CD4-positive, alpha-beta T cell treated with Interleukin-17A for 1 hour (primary cell): Measurements from ENCODE around the gene HAPLN1.
A peak's percentile ranks its signal among the peaks of the same experiment; 100 is the strongest.

Experiments used
- DNase-seq: peaks from one replicate; pipeline ENCODE4 v3.0.0-alpha.2; 2020

Gene HAPLN1

DNA sequence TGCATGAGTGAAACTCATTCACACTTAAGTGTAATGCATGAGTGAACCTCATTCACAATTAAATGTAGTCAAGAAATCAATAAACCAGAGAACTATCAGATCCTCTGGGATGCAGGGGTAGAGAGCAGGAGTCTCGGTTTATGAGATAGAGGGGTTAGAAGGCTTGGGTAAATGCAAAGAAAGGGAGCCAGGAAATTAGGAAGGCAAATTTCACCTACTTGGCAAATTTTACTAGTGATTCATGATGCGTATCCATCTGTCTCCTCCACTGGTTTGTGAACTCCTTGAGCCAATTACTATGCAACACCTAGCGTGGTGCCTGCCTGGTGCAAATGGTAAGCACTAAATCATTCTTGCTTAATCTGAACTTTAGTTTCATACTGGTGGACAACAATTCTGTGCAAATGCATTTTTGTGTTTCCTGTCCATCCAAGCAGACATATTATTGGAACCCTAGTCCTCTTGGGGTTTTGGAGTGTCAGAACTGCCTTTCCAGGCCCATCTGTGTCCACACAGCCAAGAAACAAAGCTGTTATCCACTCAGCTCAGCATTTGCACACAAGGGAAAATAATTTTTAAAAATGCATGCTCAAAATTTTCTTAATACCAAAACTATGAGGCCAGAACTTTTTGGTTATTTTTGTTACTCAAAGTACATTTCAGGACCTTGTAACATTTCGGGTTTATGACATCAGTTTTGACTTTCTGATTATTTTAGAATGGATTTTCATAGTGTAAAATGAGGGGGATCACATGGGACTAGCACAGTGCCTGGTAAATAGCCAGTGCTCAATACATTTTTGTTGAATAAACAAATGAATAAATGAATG, 5.2 kb downstream of the HAPLN1 start:
- DNase-seq = no peak

DNA sequence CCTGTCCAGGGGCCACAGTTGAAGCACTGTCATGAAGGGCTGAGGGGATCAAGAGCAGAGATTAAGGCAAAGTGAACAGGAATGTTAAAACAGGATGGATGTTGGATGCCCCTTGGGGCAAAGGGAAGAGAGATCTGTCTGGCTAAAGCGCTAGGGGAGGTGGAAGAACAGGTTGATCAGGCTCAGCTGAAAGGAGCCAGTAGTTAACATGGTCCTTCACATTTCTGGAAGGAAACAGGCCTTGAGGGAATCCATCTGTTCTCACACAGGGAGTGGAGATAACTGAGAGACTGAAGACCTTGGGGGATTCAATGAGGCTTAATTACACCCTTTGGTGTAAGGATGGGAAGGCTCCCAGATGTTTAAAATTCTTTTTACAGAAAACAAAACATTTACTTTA, 5.8 kb downstream of the HAPLN1 start:
- DNase-seq = no peak

DNA sequence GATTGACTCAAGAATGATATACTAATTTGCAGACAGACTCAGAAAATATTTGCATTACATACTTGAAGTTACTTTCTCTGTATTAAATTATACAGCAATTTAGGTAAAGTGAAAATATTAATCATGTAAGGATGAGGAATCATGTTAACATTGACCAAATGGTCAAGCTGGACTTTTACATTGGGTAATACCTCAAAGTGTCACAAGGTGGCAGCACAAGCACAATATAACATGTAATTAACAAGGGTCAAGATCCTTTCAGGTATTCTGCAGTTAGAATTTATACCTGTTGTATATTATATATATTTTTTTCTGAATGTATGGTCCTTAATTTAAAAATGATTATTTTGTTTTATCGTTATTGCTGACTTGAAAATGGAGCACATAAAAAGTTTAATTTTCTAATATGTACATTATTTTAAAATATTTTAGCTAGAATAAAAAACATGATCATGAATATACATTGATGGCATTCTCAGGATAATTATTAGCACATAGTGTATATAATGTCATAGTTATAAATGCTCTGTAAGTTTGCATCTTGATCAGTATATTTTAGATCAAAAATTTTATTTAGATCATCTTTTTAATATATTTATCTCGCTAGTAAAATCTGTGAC, 8.6 kb downstream of the HAPLN1 start:
- peak; percentile 28 for DNase-seq

DNA sequence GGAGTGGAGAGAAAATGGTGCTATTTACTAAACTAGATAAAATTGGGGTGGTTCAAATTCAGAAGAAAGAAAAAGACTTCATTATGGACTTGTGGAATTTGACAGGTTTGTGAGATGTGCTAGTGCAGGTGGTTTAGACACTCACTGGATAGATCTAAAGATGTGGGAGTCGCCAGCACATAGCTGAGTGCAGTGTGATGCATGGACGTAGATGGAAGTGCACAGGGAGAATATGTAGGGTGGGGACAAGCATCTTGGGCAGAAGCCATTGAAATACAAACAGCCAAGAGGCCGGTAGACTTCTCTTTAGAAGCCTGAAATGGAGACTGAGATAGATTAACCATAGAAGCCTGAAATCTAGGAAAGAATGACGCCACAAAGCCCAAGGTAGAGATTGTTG, 10.7 kb downstream of the HAPLN1 start:
- no peak for DNase-seq

DNA sequence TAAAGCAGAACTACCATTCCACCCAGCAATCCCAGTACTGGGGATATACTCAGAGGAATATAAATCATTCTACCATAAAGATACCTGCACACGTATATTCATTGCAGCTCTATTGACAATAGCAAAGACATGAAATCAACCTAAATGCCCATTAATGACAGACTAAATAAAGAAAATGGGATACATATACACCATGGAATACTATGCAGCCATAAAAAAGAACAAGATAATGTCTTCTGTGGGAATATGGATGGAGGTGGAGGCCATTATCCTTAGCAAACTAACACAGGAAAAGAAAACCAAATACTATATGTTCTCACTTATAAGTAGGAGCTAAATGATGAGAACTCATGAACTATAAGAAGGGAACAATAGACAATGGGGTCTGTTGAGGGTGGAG, 12.5 kb downstream of the HAPLN1 start:
- no peak for DNase-seq

DNA sequence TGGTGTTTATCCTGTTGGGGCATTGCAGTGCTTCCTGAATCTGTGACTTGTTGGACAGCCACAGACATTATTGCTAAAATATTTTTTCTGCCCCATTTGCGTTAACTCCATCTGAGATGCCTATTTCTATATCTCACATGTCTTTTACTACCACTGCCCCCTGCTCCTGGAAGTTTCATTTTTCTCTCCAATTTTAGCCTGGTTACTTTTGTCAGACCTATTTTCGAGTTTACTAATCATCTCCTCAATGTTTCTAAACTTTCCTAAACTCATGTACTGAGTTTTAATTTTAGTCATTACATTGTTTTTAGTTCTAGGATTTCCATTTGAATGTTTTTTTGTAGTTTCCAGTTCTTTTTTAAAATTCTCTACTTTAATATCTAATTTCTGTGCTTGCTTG, 17.6 kb downstream of the HAPLN1 start:
- DNase-seq = no peak

DNA sequence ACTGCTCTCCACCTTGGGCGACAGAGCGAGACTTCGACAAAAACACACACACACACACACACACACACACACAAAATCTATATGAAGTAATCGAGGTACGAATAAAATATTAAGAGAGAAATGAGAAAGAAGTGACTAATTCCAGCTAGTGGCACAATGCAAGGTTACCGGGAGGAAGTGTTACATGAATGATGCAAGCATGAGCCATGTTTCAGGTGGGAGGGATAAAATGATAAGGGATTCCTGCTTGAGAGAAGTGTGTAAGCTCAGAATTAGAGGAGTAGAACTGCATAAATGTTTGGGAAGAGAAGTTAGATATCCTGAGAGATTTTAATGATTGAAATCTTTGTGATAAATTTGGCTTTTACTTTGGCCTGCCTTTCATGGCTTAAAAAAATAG, 18.8 kb downstream of the HAPLN1 start:
- DNase-seq = no peak

DNA sequence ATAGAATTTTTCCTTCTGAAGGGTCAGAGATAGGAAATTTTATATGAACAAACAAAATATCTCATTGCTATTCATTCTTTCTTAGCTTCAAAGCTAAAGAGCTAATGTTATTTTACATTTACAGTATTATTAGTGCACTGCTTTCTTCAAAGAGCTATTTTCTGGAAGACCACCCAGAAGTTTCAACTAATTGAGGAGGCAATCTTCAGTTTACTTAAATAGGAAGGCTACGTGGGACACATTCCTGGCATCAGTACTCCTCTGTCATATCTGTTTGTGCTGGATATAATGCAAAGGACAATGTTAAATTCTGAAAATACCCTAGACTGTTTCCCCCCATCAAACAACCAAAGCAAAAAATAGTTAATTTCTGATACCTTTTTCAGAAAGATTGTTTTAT, 30.8 kb downstream of the HAPLN1 start:
- DNase-seq = no peak

DNA sequence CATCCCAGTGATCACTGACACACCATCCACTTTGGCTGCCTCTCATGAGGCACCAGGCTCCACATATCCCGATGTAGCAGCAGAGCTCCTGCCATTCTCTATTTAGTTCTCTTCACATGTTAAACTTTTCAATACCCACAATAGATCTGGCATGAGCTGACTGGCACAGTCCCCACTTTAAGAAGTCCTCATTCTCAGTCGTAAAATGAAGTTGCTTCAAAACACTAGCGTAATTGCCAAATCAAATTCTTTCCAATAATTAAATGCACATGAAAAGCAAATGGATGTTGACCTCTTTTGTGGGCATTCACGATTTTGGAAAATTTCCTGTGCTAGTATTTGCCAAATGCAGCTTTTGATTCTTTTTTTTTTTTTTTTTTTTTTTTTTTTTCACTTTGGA, 32.4 kb downstream of the HAPLN1 start:
- DNase-seq = no peak

DNA sequence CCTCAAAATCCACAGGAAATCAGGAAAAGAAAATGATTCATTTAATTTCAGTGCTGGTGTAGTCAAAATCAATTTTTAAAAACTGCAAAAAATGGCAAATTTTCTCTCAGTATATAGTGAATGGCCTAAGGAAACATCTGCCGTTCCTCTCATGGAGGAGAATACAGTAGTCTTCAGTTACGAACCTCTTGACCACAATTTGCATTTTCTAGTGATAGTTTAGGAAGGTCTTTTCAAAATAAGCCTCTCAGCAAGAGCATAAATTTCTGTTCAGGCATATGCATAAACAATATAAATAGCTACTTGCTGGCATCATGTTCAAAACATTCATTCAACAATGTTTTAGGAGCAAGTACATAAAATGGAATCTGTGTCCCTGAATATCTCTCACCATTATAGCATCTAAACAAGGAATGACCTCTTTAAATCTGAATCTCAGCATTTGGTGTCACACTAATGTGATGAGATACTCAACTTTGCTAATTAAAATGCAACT, 33.5 kb downstream of the HAPLN1 start:
- no peak for DNase-seq

DNA sequence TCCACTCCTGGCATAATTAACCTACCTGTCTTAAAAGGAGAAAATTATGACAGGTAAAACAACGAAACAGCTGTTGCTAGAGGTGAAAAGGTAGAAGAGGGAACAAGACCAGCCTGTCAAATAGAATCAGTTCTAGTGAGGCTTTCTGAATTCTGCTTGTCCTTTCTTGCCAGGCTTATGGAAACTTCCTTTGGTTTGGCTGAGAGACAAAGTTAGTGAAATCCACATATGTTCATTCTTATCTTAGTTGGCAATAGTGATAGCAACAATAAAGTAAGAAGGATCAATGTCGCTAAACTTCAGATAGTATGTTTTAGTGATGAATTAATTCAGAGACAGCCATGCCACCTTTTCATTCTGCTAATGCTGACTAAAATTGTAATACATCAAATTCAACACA, 34.4 kb downstream of the HAPLN1 start:
- no peak for DNase-seq

DNA sequence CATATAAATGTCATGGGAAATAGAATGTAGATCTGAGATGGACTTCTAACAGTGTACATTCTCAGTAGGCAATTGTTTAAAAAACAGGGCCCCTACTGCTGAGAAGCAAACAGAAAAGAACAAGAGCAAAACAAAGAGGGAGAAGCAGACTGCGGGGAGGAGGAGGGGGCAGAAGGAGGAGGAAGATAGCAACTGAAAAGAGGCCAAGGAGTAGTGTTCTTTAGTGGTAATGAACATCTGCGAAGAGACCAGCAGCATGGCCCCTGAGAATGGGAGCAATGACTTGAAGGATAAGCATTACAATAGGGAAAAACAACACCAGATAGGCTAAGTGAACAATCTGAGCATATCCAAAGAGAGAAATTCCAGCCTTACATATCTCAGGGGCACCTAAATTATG, 36.8 kb downstream of the HAPLN1 start:
- no peak for DNase-seq

DNA sequence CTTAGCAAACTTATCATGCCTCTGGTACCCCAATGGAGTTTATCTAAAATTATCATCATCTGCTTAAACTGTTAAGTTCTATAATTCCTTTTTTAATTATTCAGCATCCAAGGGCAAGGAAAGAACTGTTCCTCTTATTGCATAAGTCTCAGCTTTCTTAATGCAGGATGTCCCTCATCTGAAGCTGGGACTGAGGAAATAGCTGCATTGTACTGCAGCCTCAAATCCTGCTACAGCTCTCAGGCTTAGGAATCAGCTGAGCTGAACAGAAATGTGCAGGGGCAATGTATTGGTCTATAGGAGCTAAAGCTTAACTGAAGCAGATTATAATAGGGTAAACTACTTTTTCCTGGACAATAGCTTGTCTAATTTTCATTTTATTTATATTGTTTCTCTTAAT, 48.0 kb downstream of the HAPLN1 start:
- DNase-seq = no peak

DNA sequence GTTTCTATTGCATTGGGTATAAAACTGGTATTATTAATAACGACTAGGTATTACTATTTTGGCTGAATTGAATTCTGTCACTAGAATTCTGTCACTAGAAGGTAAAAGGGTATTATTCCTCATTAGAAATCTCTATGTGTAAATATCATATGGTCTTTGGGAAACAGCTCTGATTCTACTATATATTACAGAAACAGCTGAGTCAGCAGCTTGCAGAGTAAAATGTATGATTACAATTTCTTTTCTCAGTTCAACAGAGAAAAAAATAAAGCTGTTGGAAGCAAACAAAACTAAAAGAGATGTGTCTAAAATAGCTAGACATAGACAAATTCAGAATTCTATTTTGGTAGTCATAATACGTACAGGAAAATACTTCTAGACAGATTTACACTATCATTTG, 48.5 kb downstream of the HAPLN1 start:
- DNase-seq = no peak

DNA sequence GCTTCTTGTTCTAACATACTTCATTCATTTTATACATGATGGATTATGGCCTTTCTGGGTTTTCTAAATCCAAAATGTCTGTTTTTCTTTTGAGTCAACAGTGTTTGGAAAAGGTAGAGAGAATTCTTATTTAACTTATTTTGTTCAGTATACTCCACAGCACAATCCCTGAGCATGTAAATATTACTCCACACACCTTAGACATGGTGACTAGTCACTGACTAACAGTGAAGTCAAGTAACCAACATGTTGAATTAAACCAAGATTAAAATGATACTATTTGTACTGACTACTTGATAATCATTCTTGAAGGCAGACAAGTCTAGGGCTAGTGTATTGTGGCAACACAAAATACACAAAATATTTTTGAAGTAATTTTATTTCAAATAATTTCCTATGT, 55.0 kb downstream of the HAPLN1 start:
- DNase-seq = no peak

DNA sequence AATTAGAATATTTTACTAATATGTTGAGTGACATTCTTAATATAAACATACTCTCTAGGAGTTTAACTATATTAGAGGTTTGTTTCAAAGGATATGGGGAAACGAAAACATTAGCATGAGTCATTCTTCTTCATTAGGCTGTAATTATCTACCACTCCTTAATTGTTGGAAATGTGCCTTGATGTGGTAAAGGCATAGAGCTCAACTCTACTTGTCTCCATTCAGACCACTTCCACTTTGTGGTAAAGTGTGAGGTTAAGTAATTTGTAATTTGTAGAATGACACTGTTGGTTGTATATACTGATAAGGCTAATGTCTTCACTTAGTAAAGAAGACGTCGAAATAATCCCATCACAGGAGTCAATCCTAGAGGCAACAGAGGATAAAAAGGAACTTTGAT, 58.1 kb downstream of the HAPLN1 start:
- DNase-seq = no peak

DNA sequence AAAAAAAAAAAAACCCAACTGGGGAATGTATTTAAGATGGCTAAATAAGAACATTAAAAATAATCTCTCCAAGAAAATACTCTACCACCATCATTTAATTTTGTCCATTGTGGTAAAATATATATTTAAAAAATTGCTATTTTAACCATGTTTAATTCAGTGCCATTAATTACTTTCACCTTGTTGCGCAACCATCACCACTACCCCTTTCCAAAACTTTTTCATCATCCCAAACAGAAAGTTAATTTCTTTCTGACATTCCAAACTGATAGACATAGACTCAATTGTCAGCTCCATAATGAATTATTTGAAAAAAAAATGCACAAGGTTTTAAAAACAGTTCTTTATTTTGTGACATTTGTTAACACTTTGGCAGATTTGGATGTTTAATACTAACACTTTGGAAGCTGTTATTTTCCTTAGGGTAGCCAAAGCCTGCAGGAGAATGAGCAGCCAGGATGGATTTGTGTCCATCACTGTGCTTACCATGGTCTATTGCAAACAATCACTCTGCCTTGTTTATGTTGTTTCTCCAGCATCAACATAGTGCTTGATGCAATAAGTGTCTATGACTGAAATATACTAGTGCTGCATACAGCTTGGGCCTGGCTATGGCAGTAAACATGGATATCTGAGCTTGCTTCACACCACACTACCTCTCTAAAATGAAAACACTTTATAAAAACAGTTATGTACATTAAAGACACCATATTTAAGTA, 62.7 kb downstream of the HAPLN1 start:
- DNase-seq = no peak

DNA sequence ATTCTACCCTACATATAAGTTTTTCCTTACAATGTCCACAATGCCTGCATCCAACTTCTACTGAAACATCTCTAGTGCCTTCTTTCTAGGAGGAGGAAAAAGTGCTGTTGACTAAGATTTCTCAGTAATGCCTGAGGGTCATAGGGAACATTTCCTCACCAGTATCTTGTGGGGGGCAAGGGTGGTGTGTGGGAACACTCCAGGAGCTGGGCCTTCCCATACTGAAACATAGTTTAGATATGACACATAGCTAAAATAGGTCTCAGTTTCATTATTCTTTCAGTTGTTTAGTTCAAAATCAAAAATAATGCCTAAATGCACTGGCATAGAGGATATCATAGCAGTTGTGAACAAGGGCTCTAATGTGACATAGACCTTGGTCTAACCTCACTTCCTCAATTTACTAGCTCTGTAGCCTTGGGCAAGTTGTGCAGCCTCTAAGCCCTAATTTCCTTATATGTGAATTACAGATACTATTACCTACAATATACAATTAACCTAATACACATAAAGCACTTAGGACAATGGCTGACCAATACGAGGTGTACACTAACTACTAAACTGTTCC, 66.1 kb downstream of the HAPLN1 start:
- no peak for DNase-seq

DNA sequence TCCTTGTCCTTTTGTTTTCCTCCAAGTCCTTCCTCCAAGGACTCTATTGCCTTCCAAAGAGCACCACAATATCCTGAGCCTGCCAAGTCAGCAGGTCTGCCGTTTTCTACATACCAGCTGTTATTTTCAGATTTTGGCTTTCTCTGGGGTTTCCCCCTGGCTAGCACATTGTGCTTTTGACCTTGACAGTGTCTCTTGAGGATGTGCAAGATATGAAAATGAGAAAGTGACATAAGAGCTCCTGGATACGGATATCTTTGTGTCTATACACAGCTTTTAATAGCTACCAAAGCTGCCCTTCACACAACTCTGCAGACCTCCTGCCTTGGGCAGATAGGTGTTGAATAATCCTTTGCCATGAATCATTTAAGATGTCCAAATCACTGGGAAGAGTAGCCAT, 67.0 kb downstream of the HAPLN1 start:
- no peak for DNase-seq

DNA sequence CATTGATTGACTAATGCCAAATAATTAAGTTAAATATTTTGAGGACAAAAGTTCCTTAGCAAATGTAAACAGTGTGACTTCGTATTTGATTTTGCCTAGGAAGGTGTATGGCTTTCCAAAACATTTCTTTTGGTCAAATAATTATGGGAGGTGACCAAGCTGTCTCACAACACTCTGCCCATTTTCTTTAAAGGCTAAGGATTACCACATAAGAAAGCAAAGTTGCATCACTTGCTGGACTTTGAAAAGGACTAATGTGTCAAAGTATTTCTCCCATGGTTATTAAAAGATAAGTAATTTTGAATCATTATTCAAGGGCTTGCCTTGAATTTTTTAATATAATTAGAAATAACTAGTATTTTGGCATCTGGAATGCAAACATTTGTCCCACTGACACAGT, 74.7 kb downstream of the HAPLN1 start:
- no peak for DNase-seq

DNA sequence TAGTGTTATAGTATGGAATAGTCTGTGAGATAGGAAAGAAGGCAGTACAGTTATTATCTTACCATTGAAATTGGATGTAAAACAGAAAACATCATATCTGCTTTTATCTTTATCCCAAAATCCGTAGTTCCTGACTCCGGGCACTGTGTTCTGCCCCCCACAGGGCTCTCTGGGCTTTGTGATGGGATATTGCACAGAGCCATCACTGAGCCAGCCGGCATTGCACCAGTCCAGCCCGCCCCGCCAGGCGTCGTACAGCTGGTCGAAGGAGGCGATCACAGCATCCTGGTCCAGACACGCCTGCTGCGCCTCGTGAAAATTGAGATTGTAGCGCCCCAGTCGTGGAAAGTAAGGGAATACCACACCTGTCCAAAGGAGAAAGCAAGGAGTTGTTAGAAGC, 76.4 kb downstream of the HAPLN1 start:
- DNase-seq = no peak

DNA sequence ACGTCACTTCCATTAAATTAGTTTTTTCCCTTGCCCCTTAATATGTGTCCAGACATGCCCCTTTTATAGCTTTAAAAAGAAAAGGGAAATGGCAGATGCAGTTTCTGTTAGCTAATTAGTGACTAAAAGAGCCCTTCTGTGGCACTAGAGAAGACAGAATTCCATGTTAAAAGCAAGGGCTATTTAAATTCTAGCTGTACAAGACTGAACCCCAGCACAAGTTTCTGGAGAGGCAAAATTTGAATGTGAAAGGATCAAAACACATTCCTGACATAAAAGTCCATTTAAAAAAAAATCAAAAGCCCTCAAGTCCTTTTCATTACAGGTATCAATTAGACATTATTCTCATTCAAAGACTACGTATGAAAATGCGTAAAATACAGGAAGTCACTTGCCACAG, 78.7 kb downstream of the HAPLN1 start:
- no peak for DNase-seq

DNA sequence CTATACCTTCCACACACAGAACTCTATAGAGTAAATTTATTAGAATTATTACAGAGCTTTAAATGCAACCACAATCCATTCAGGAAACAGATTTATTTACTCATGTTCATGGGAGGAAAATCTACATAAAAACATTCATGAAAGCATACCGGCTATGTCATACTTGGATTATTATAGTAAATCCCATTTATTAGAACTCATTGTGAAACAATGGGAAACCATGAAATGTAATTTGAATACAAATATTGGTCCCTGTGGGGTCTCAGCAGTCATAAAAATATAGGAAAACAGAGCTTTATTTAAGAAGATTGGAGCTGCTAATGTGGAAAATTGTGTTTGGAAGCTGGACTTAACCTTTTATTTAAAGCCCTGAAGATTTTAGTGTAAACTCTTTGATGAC, 80.7 kb downstream of the HAPLN1 start:
- no peak for DNase-seq

DNA sequence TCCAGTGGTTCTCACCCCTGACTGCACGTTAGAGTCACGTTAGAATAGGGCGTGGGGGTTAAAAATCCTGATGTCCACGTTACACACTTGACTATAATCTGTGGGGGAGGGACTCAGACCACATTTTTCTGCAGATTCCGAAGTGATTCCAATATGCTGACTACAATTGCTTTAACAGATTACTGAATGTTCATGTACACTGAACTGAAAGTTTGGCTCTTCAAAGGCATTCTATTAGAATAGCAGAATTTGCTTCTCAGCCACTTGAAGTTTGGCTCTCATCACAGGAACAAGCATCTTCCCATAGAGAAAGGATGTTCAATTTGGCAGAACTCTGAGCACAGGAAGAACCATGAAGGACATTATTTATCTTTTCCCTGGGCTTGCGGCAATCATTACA, 84.5 kb downstream of the HAPLN1 start:
- DNase-seq = no peak
